CD14-positive monocyte (primary cell): ENCODE results near the gene NEGR1. TPM values are rescaled to one million over a fixed set of nuclear protein-coding genes. Genes with fewer than 3 reads are reported as not detected.

Experiments
- DNase-seq, 3 donors: peaks; one replicate each; pipeline ENCODE4 v3.0.0-alpha.2; 2011 to 2022
- H2AFZ ChIP-seq: 2 replicates; pipeline ENCODE4 v1.6.0; 2012; ENCODE audit warnings: mild to moderate bottlenecking, low read depth, low read length, inconsistent platforms; ENCODE audit not compliant: insufficient read depth, poor library complexity, severe bottlenecking
- H3K27ac ChIP-seq, 2 donors: 1 replicate in 1 of 2; 2 replicates in 1 of 2; pipeline ENCODE4 v1.5.1; 2012 to 2013; ENCODE audit warnings: low read length in 2 of 2, control low read depth in 1 of 2, inconsistent platforms in 1 of 2, low read depth in 1 of 2, mild to moderate bottlenecking in 1 of 2
- H3K27me3 ChIP-seq, 2 donors: one replicate each; pipeline versions ENCODE4 v1.6.0 to v1.6.1; 2011 to 2013; ENCODE audit warnings: low read length in 2 of 2; ENCODE audit not compliant: control insufficient read depth in 2 of 2, insufficient read depth in 2 of 2
- H3K36me3 ChIP-seq, 2 donors: replicated peaks in 1 of 2; 1 replicate in 1 of 2; 2 replicates in 1 of 2; pipeline versions ENCODE4 v1.5.1 to v1.6.1; 2012 to 2013; ENCODE audit warnings: low read length in 2 of 2, control low read depth in 1 of 2, inconsistent platforms in 1 of 2, mild to moderate bottlenecking in 1 of 2; ENCODE audit not compliant: insufficient read depth in 2 of 2, control insufficient read depth in 1 of 2
- H3K4me1 ChIP-seq, 2 donors: 1 replicate in 1 of 2; 2 replicates in 1 of 2; pipeline versions ENCODE4 v1.5.1 to v1.6.1; 2012 to 2013; ENCODE audit warnings: low read length in 2 of 2, control low read depth in 1 of 2, inconsistent platforms in 1 of 2, mild to moderate bottlenecking in 1 of 2, moderate library complexity in 1 of 2; ENCODE audit not compliant: insufficient read depth in 2 of 2, control insufficient read depth in 1 of 2
- H3K4me2 ChIP-seq: replicated peaks from 2 replicates; pipeline ENCODE3; 2012; ENCODE audit warnings: low read length, moderate library complexity, mild to moderate bottlenecking; ENCODE audit not compliant: poor library complexity, severe bottlenecking; ENCODE audit errors: extremely low read depth
- H3K4me3 ChIP-seq, 3 experiments: fragments of 200-600 bp in 1 of 3; sonication (generic) in 1 of 3; replicated peaks in 1 of 3; 1 replicate in 2 of 3; 2 replicates in 1 of 3; pipeline ENCODE4 v1.5.1; 2011 to 2013; ENCODE audit warnings: low read length in 3 of 3, mild to moderate bottlenecking in 3 of 3, control low read depth in 2 of 3, low read depth in 2 of 3, inconsistent platforms in 1 of 3, moderate library complexity in 1 of 3
- H3K79me2 ChIP-seq: 2 replicates; pipeline ENCODE4 v1.6.0; 2012; ENCODE audit warnings: mild to moderate bottlenecking, control low read depth, inconsistent platforms, low read length, moderate library complexity; ENCODE audit not compliant: insufficient read depth
- H3K9ac ChIP-seq: 2 replicates; pipeline ENCODE4 v1.6.0; 2017; ENCODE audit warnings: low read length, mild to moderate bottlenecking; ENCODE audit not compliant: insufficient read depth, poor library complexity, severe bottlenecking
- H3K9me3 ChIP-seq, 2 donors: replicated peaks in 1 of 2; 1 replicate in 1 of 2; 2 replicates in 1 of 2; pipeline versions ENCODE4 v1.5.1 to v1.6.1; 2012 to 2013; ENCODE audit warnings: low read length in 2 of 2, control low read depth in 1 of 2; ENCODE audit not compliant: control insufficient read depth in 1 of 2, insufficient read depth in 1 of 2
- H4K20me1 ChIP-seq: 2 replicates; pipeline ENCODE4 v1.6.0; 2012; ENCODE audit warnings: mild to moderate bottlenecking, low read length, control low read depth, moderate library complexity; ENCODE audit not compliant: insufficient read depth
- H3K27ac Mint-ChIP-seq, 7 donors: one replicate each; pipeline ENCODE4 v1.8.0; 2020; ENCODE audit warnings: mild to moderate bottlenecking in 7 of 7, mixed read lengths in 7 of 7, moderate library complexity in 6 of 7, inconsistent platforms in 2 of 7
- H3K27me3 Mint-ChIP-seq, 3 donors: one replicate each; pipeline ENCODE4 v1.8.0; 2021 to 2022; ENCODE audit warnings: low read depth in 3 of 3, mild to moderate bottlenecking in 3 of 3, mixed read lengths in 3 of 3, moderate library complexity in 3 of 3, inconsistent platforms in 1 of 3
- H3K36me3 Mint-ChIP-seq, 2 donors: one replicate each; pipeline ENCODE4 v1.8.0; 2020; ENCODE audit warnings: mixed read lengths in 2 of 2, inconsistent platforms in 1 of 2, mild to moderate bottlenecking in 1 of 2
- H3K4me1 Mint-ChIP-seq: one replicate; pipeline ENCODE4 v1.8.0; 2020; ENCODE audit warnings: mild to moderate bottlenecking, mixed read lengths
- H3K4me3 Mint-ChIP-seq, 2 donors: one replicate each; pipeline ENCODE4 v1.8.0; 2020; ENCODE audit warnings: mild to moderate bottlenecking in 2 of 2, mixed read lengths in 2 of 2, moderate library complexity in 1 of 2
- H3K9me3 Mint-ChIP-seq, 7 donors: one replicate each; pipeline ENCODE4 v1.8.0; 2020 to 2022; ENCODE audit warnings: mixed read lengths in 7 of 7, mild to moderate bottlenecking in 6 of 7, moderate library complexity in 6 of 7, inconsistent platforms in 2 of 7
- CTCF ChIP-seq: fragments of 200-600 bp; IDR thresholded peaks from one replicate; pipeline ENCODE4 v1.8.0; 2022; ENCODE audit warnings: antibody characterized with exemption, mild to moderate bottlenecking
- WGBS: methylation state at CpG from one replicate; pipeline ENCODE4 v1.1.5; 2013; ENCODE audit warnings: missing lambda C conversion rate; ENCODE audit not compliant: insufficient coverage; 5-methylcytosine and 5-hydroxymethylcytosine counted together
- intact Hi-C, 2 donors: fragments of 100-400 bp; cut with micrococcal nuclease; formaldehyde crosslinking; loops; one replicate each; pipeline versions ENCODE4 v1.15.0 to v1.15.1; 2023
- polyA plus RNA-seq, 3 donors: library from polyadenylated mRNA; depleted of rRNA in 1 of 3; unstranded in 2 of 3; stranded (reverse) in 1 of 3; fragments of 300-500 nt in 2 of 3; fragments of >200 nt in 1 of 3; fragmentation: Illumina TruSeq in 2 of 3; gene quantifications; 1 replicate in 2 of 3; 2 replicates in 1 of 3; pipeline ENCODE4 v1.2.3, GENCODE V29; 2012 to 2021

The NEGR1 gene
- polyA plus RNA-seq, 3 donors, result 0.03 to 0.15 (median 0.13) TPM

DNA sequence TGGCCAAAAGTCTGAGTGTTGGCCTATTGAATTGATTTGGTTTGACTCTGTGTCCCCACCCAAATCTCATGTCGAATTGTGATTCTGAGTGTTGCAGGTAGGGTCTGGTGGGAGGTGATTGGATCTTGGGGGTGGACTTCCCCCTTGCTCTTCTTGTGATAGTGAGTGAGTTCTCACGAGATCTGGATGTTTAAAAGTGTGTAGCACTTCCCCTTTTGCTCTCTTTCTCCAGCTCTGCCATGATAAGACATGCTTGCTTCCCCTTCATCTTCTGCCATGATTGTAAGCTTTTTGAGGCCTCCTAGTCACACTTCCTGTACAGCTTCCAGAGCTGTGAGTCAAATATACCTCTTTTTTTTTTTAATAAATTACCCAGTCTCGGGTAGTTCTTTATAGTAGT, 904.5 kb downstream of the NEGR1 start:
- H3K27ac Mint-ChIP-seq, result no peak overlapping the region
- no peak for TF ChIP-seq CTCF
- Histone ChIP-seq H3K27ac (no peak overlapping the region), H3K79me2 (no peaks in the 10 kb centered on the region), H3K36me3 (no peaks in the 10 kb centered on the region), H3K9me3 (peaks cover 2 to 7% of the 10 kb centered on the region in 2 donors), H3K27me3 (no peaks in the 10 kb centered on the region), H4K20me1 (no peaks in the 10 kb centered on the region), H3K4me1 (no peaks in the 10 kb centered on the region), H3K9ac (no peak overlapping the region), H3K4me3 (no peak overlapping the region), H3K4me2 (no peak overlapping the region), H2AFZ (no peak overlapping the region)
- no peaks in the 10 kb centered on the region for H3K4me1 Mint-ChIP-seq
- peaks cover 0 to 1% (median 0%) of the 10 kb centered on the region in 3 donors for H3K27me3 Mint-ChIP-seq
- H3K4me3 Mint-ChIP-seq, result no peak overlapping the region
- peaks cover 5 to 21% (median 14%) of the 10 kb centered on the region in 7 donors for H3K9me3 Mint-ChIP-seq
- no peaks in the 10 kb centered on the region for H3K36me3 Mint-ChIP-seq
- intact Hi-C loops, result no loop called here
- WGBS, result no CpG with 5 or more reads among the region's 3 CpGs
- DNase-seq, result no peak

DNA sequence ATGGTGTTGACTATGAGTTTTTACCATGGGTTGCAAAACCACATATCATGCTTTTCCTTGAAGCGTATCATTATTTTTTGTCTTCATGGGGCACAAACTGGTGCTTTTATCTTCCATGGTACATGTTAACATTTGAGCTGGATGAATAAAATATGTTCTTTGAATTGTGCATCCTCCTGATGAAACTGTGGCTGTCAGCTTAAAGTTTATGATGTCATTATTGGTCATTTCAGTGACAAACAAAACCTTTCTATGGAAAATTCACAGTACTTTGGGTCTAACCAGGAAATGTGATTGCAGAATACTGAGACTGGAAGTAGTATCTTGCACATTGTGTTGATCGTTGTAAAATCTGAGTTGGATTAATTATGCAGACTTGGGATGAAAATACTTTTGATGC, 909.8 kb downstream of the NEGR1 start:
- H3K27me3 ChIP-seq, result no peaks in the 10 kb centered on the region
- H3K36me3 ChIP-seq, result no peaks in the 10 kb centered on the region
- no peak overlapping the region for H3K27ac ChIP-seq
- H3K9ac ChIP-seq, result no peak overlapping the region
- no peak overlapping the region for H3K4me2 ChIP-seq
- H3K4me3 Mint-ChIP-seq, result no peak overlapping the region
- intact Hi-C loops, result no loop called here
- no peak overlapping the region for H3K4me3 ChIP-seq
- no peaks in the 10 kb centered on the region for H3K27me3 Mint-ChIP-seq
- DNase-seq, result no peak
- WGBS, result no CpG with 5 or more reads among the region's 2 CpGs
- H3K79me2 ChIP-seq, result no peaks in the 10 kb centered on the region
- no peaks in the 10 kb centered on the region for H4K20me1 ChIP-seq
- H3K36me3 Mint-ChIP-seq, result no peaks in the 10 kb centered on the region
- peaks cover 0 to 4% (median 2%) of the 10 kb centered on the region in 7 donors for H3K9me3 Mint-ChIP-seq
- no peak overlapping the region for H3K27ac Mint-ChIP-seq
- no peaks in the 10 kb centered on the region for H3K4me1 Mint-ChIP-seq
- peaks cover 0 to 2% of the 10 kb centered on the region in 2 donors for H3K9me3 ChIP-seq
- no peak for TF ChIP-seq CTCF
- H2AFZ ChIP-seq, result no peak overlapping the region
- H3K4me1 ChIP-seq, result no peaks in the 10 kb centered on the region
